ENCODE data around the gene NKD1. TPM values are rescaled to one million over a fixed set of nuclear protein-coding genes. Genes with fewer than 3 reads are reported as not detected.

The NKD1 gene
- total and polyA plus RNA-seq, 2 of the 8 experiments (the other 6 are each of a cell fraction or from before 2014, with no cell fraction given): 0.70 to 4.5 TPM

GRCh38 chr16:50657241-50657640, 109.0 kb downstream of the NKD1 start:
- H3K23me2 ChIP-seq (ENCODE audit: low read depth, low read length): no peaks in the 10 kb centered on the region
- FAIRE-seq: no peak
- ChIA-PET POLR2A (ENCODE audit: partially characterized antibody) (interaction anchor here (0.5 kb wide), 1 partner anchor 487 kb away, joined by 3 read pairs; no protein-coding TSS in a partner anchor), CTCF (ENCODE audit: partially characterized antibody) (interaction anchor here (0.6 to 3.3 kb wide), 7 partner anchors 9 to 738 kb away, joined by 3 to 21 read pairs (median 3); no protein-coding TSS in a partner anchor)
- no peaks in the 10 kb centered on the region for H3K79me2 ChIP-seq (ENCODE audit: control insufficient read depth in 1 of 2, insufficient read depth in 2 of 2, low read length in 2 of 2)
- H4K91ac ChIP-seq (replicated peaks; ENCODE audit: insufficient read length, low read length): no peak overlapping the region
- H3K4me3 ChIP-seq (ENCODE audit: extremely low read depth in 1 of 4, insufficient read depth in 2 of 4, low read depth in 3 of 4, low read length in 4 of 4): no peak overlapping the region
- no peak overlapping the region for H3K14ac ChIP-seq (ENCODE audit: insufficient read length)
- no peak overlapping the region for H2AK5ac ChIP-seq (ENCODE audit: low read depth, low read length)
- no peak overlapping the region; the same call in 1 of the 2 replicates for H2AFZ ChIP-seq (ENCODE audit: low read length)
- H2BK20ac ChIP-seq (ENCODE audit: low read length): no peak overlapping the region
- no peak overlapping the region for H3K27ac ChIP-seq (ENCODE audit: low read depth, low read length)
- H3K23ac ChIP-seq (ENCODE audit: insufficient read length): no peak overlapping the region
- no peak overlapping the region for H4K5ac ChIP-seq (ENCODE audit: insufficient read length, low read depth, low read length)
- no peak overlapping the region for H2BK12ac ChIP-seq (ENCODE audit: low read depth, low read length)
- H3K79me1 ChIP-seq (ENCODE audit: low read depth, low read length): no peaks in the 10 kb centered on the region
- H3K4me1 ChIP-seq (replicated peaks in 1 of 4; ENCODE audit: control insufficient read depth in 3 of 4, insufficient read depth in 4 of 4, low read length in 3 of 4): no peaks in the 10 kb centered on the region
- H3K4ac ChIP-seq (replicated peaks; ENCODE audit: insufficient read length, low read depth, low read length): no peak overlapping the region
- H3K36me3 ChIP-seq (ENCODE audit: control insufficient read depth in 2 of 4, insufficient read depth in 4 of 4, low read length in 3 of 4): no peaks in the 10 kb centered on the region
- no peak overlapping the region for H3K56ac ChIP-seq (replicated peaks; ENCODE audit: insufficient read length, low read depth, low read length)
- no peaks in the 10 kb centered on the region for H4K20me1 ChIP-seq (replicated peaks in 1 of 2; ENCODE audit: control insufficient read depth in 1 of 2, insufficient read depth in 2 of 2, low read length in 2 of 2)
- no peak overlapping the region for H3K9ac ChIP-seq (replicated peaks in 1 of 4; ENCODE audit: extremely low read depth in 1 of 4, low read depth in 3 of 4, low read length in 3 of 4)
- H3K9me3 ChIP-seq (ENCODE audit: insufficient read depth in 2 of 2, low read depth in 1 of 2, low read length in 1 of 2): 0 out of 4 replicates have a peak, but pooled peaks cover 0 to under 1% of the 10 kb centered on the region in 2 experiments
- no peak for DNase-seq (ENCODE audit: low read depth in 1 of 2, low spot score in 2 of 2)
- H3K4me2 ChIP-seq (ENCODE audit: insufficient read depth in 1 of 2, low read depth in 2 of 2, low read length in 2 of 2): no peak overlapping the region
- peak overlapping the region; percentile 35; the same call in 1 of the 2 replicates for H4K8ac ChIP-seq (ENCODE audit: extremely low read depth, insufficient read depth, low read length)
- no peak overlapping the region for H2BK15ac ChIP-seq (ENCODE audit: low read length)
- H3K27me3 ChIP-seq (replicated peaks in 1 of 4; ENCODE audit: control insufficient read depth in 3 of 4, extremely low read depth in 1 of 4, insufficient read depth in 3 of 4, low read length in 3 of 4): no peaks in the 10 kb centered on the region
- no peak overlapping the region for H2BK5ac ChIP-seq (ENCODE audit: low read depth, low read length)
- WGBS, 2 experiments (ENCODE audit: extremely low coverage in 1 of 2, insufficient coverage in 1 of 2, insufficient read length in 1 of 2, insufficient replicate concordance in 2 of 2, low coverage in 1 of 2, low lambda C conversion rate in 2 of 2, missing lambda C conversion rate in 1 of 2): 85% methylated on average over 5 of the region's 5 CpGs; no CpG with 5 or more reads in 1 of the 2 experiments
- H3K18ac ChIP-seq (ENCODE audit: extremely low read depth, low read length): no peak overlapping the region
- H2BK120ac ChIP-seq (replicated peaks; ENCODE audit: low read depth, low read length): no peak overlapping the region
- no peak for TF ChIP-seq TAF7 (optimal IDR thresholded peaks at IDR 0.05; ENCODE audit: borderline replicate concordance, low read depth, low read length)
- TF ChIP-seq HDAC6 (IDR thresholded peaks at IDR 0.05; ENCODE audit: low read depth, low read length): no peak
- TF ChIP-seq SP1 (IDR thresholded peaks at IDR 0.05; ENCODE audit: low read depth, low read length): no peak
- no peak for TF ChIP-seq USF2 (IDR thresholded peaks at IDR 0.05; ENCODE audit: low read length)
- TF ChIP-seq MAX (IDR thresholded peaks at IDR 0.05): no peak
- no peak for TF ChIP-seq SAP30 (IDR thresholded peaks at IDR 0.05; ENCODE audit: insufficient read depth, insufficient replicate concordance, low read length)
- no peak for TF ChIP-seq E2F6 (IDR thresholded peaks at IDR 0.05)
- no peak for TF ChIP-seq POU5F1 (IDR thresholded peaks at IDR 0.05; ENCODE audit: low read depth, low read length)
- TF ChIP-seq CEBPB (IDR thresholded peaks at IDR 0.05; ENCODE audit: low read depth, low read length): no peak
- no peak for TF ChIP-seq SIRT6 (IDR thresholded peaks at IDR 0.05; ENCODE audit: low read length)

Data from H1 (cell line).